SK-N-DZ (cell line): Measurements from ENCODE around the gene CSMD2. TPM values are rescaled to one million over a fixed set of nuclear protein-coding genes. Genes with fewer than 3 reads are reported as not detected.
"Not testable (repeated sequence)": the region's sequence is repeated elsewhere in the genome, so short reads cannot be mapped to it uniquely, and the experiment has no call there.

Experiments used
- DNase-seq: peaks from one replicate; pipeline ENCODE4 v3.0.0-alpha.2; 2015; ENCODE audit warnings: low spot score
- polyA plus RNA-seq, 2 experiments: library from polyadenylated mRNA; depleted of rRNA; stranded (reverse); fragments of >200 nt; gene quantifications; 2 replicates each; pipeline ENCODE4 v1.2.3, GENCODE V29; 2014

The CSMD2 gene
- polyA plus RNA-seq (2014; cell fraction: cytosol; rRNA removed) = 0.17 and 1.2 TPM in 2 replicates
- polyA plus RNA-seq (2014; cell fraction: nucleus; rRNA removed) = not detected in 2 replicates

DNA sequence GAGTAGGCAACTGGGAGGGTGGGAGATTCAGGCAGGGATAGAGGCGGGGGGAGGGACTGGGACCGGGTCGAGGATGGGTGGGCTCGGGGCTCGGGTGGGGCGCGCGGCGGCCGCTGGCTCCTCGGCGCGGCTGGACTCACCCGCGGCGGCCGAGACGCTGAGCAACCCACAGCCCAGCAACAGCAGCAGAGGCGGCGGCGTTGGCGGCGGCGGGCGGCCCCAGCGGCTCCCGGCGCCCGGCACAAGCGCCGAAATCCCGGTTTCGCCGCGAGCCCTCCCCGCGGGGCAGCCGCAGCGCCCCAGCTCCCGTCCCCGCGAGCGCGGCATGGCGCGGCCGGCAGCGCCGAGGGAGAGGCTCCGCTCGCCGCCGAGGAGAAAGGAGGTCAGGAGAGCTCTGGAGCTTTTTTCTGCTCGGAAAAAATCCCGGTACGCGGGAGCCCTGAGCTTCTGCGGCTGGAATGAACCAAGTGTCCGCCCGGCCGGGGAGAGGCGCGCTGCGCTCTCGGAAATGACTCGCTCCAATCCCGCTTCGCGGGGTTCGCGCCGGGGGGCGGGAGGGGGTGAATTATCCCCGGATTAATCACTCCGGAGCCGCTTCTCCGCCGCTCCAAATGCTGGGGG is at the start of gene CSMD2:
CSMD2 (minus strand) TSS at position 460 of the 621 bp plus-strand sequence; CDS start at position 327, 133 bp downstream.
- no peak for DNase-seq

DNA sequence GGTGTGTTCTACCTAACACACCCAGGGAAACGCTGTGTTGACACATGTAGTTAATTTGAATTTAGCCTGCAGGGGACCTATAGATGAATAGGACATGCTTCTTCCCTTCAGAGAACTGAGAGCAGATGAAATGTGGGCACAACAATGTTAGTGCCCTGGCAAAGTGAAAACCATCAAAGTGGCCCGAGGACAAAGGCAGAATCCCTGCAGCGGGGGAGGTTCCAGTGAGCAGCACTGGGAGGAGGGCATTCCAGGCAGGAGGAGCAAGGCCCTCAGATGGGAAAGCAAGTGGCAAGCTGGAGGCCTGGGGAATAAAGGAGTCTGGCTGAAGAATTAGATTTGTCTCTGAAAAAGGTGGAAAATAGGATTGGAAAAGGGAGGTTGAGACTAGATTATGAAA is 48.9 kb upstream of the CSMD2 start:
- DNase-seq = no peak

DNA sequence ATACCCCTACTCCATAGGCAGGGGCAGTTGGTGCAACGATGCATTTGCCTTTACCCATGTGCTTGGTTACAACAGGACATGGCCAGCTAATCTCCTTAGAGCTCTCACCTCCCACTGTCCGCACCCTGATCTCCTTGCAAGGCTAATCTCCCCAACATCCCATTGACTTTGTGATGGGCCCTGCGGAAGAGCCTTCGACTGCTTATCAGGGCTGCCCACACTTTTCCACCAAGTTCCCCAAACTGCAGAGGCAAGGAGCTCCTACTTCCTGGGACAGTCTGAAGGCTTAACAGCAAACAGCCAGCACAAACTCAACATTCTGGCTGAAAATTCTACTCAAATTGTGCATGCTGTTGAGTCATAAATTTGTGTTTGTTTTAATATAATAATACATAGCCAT is 47.6 kb upstream of the CSMD2 start:
- no peak for DNase-seq

DNA sequence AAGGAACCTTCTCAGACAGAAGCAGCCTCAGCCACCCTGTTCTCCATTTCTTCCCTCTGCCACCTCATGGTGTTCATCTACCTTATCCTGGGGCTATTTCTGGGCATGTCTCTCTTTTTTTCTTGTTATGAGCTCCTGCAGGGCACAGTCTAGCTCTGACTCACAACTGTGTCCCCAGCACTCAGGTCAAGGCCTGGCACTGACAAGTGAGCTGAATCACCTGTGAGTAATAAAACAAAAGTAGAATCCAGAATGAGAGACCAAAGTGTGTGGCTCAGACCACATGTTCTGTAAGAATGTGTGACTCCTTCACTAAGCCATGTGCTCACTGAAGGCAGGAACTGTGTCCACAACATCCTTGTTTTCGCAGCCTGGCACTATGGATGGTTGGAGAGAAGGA is 34.9 kb upstream of the CSMD2 start:
- DNase-seq = no peak

DNA sequence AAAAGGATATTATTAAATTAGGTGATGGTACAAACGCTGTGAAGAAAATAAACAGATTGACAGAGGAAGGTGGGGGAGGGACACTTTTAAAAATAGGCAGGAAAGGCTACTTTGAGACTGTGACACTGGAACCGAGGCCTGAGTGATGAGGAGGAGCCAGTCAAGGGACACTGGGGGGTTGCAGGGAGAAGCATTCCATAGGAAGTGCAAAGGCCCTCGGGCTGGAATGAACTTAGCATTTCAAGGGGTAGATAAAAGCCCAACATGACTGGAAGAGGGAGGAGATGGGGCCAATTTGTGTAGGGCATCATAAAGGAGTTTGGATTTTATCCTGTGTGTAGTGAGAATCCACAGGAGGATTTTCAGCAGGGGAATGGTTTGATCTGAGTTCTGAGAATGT is 27.6 kb upstream of the CSMD2 start:
- DNase-seq = no peak

DNA sequence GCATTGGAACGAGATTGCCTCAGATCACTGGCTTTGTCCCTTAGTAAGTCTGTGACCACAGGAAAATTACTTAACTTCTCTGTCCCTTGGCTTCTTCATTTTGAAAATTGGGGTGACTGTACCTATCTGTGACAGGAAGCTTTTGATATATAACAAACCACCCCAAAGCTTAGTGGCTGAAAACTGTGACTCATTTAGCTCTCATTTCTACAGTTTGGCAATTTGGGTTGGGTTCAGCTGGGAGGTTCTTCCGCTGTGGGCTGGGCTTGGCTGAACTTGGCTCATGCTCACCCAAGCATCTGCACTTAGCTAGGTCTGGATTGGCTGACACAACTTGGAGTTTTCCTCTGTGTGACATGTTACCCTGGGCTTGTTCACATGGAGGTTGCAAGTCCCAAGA is 25.7 kb upstream of the CSMD2 start:
- no peak for DNase-seq

DNA sequence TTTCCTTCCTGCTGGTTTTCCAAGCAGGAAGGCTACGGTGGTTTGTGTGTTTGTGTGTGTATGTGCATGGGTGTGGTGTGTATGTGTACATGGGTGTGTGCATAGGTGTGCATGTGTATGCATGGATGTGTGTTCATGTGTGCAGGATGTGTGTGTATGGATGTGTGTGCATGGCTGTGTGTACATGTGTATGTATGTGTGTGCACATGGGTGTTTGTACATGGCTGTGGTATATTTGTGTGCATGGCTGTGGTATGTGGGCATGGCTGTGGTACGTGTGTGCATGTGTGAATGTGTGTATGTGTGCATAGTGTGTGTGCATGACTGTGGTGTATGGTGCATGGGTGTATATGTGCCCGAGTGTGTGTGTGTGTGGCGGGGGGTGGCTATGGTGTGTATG is 24.0 kb upstream of the CSMD2 start:
- DNase-seq = no peak

DNA sequence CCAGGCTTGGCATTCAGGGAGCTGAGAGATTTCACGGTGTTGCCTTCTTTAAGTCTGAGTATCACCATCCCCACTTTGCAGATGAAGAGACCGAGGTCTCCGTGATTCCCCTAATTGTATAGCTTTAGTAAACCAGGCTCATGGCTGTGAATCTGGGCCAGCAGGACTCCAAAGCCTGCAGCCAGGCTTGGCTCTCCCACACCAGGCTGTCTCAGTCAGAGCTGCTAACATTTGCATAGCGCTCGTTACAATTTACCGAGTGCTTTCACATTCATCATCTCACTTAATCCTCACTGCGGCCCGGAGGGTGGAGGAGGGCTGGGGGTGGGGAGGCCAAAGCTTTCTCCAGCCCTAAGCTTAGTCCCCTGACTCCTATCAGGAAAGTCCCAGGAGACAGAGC is 23.4 kb upstream of the CSMD2 start:
- no peak for DNase-seq

DNA sequence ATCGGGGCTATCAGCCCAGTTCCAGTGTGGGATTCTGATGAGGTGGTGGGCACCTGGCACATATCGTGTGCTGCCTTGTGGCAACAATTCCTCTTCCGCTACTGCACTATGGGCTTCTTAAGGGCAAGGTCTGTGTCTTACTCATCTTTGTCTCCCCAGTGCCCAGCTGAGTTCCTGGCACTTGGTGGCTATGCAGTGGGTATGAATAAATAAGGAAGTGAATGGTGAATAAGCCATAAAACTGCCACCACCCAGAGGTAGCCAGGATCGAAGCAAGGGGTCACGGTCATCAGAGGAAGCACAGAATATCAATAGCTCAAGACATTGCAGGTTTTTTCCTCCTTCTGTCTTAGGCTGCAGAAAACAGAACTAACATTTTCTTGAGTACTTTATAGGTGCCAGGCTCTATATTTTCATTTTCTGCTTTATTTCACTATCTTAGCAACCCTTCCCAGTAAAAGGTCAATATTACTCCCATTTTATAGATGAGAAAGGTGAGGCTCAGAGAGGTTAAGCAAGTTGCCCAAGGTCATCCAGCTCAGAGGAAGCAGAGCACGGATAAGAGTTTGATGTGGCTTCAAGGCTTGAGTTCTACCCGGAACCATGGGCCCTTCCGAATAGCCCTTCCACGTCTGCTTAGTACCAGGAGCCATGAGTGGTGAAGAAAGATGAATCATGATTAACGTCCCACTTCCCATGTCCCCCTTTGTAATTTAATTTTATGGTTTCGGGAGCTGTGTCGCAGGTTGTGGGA is 21.9 kb upstream of the CSMD2 start:
- DNase-seq = no peak

DNA sequence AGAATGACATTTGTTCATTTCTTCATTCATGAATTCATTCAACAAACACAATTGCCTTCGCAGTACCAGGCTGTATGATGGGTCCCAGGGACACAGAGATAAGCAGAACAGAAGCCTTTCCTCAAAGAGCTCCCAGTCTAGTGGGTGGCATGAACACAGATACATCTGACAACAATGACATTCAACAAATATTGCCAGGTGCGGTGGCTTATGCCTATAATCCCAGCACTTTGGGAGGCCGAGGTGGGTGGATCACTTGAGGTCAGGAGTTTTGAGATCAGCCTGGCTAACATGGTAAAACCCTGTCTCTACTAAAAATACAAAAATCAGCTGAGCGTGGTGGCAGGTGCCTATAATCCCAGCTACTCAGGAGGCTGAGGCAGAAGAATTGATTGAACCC is 18.4 kb upstream of the CSMD2 start:
- DNase-seq = not testable (repeated sequence)

DNA sequence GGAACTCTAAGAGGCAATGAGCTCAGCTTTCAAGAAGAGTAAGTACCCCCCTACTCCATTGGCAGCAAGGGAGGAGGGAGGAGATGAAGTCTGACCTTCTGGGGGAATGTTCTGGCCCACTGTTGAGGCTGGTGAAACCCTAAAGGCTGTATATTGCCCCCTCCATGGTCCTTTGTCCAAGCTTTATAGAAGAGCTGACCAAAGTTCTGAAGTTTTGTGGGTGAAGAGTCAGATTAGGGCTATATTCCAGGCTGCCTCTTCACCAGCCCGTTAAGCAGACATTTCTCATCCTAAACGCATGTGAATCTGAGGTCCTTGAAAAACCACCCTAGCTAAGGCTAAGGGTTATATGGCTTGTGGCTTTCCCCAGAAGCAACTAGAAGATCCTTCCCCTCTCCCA is 13.0 kb upstream of the CSMD2 start:
- no peak for DNase-seq

DNA sequence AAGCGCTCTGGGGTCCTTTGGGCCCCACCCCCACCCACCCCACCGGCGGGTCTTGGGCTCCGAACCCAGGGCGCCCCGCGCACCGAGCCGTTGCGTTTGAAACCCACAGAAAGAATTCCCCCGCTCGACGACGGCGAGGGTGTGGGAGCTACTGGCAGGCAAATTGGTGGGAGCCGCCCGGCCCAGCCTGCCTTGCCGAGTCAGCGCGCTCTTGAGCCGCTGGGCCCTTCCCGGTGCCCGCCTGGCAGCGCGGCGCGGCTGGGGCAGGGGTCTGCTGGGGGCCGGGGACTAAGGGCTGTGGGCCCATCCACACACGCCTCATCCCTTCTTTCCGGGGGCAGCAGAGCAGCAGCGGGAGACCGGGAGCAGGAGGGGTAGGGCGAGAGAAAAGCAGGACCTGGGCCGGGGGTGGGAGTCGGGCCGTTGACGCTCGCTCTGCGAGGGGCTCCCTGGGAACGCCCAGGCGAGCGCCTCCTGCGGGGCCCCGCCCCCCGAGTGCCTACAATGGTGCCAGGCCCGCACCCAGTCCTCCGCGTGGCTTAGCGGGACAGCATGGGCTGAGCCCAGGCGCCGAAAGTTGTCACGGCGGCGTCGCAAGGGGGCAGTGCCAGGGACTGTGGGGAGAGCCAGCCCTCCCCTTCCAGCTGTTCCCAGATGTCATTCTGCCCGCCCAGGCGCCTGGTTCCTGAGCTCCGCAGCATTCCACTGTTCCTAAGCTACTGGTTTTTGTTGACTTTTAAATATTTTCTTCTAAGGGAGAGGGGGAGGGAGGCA is 12.0 kb upstream of the CSMD2 start, which contains the start of gene C1orf94:
C1orf94 (plus strand) TSS at position 78 of the 774 bp plus-strand sequence. CDS start 883 bp downstream, outside the sequence.
- no peak for DNase-seq

DNA sequence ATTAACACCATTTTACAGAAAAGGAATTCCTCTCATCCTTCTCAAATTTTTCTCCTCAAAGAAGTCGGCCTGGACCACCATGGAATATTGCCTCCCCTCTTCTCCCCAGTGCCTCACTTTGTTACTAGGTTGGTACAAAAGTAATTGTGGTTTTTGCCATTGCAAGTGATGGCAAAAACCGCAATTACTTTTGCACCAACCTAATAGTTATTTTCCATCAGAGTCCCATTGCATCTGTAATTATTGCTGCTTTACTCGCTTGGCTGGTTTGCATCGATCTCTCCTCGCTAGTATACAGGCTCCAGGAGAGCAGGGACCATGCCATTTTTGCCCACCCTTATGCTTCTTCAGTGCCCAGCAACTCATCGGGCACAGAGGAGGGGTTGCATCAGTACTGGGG is 10.7 kb upstream of the CSMD2 start:
- no peak for DNase-seq

DNA sequence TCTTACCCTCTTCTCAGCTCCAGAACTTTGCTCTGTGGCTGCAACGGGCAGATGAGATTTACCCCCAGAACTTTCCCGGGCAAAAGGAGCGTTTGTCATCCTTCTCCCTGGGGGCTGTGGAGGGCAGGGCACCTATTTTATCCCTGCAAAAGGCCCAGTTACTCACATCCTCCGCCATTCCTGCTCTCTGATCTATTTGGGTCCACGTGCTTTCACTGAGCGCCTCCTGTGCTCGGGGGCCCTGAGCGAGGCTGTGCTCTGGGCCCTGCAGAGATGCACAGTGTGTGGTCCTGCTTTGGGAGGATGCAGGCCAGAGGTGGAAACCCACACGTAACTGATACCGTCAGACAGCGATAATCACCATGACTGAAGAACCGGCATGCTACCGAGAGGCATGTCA is 2.4 kb upstream of the CSMD2 start:
- no peak for DNase-seq

DNA sequence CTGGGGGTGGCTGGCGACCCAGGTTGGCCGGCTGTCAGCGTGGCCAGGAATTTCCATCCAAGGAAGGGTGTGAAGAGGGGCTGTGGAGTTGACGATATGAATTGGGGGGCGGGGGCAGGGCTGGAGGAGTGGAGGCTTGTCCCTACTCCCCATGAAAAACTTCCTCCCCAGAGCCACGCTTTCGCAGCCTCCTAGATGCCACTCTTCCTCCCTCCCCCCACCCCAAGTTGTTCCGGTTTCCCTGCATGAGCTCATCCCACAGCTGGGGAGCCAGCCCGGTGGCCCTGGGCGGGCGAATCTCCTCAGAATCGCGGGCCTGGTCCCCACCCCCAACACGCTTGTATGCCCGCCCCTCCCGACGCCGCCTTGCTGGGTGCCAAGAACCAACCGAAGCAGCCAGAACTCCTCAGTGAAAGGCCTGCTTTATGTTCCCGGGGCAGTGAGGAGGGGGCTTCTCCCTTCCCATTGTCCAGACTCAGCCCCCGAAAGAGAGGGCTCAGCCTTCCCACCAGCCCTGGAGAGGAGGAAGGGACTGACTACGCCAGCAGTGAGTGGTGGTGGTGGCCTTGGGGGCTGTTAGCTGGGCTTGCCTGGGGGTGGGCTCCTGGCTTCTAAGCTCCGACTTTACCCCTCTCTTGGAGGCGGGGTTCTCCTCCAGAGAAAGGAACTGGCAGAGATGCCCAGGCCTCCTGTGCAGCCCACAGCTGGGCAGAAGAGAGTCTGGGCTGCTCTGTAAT is 1.8 kb upstream of the CSMD2 start:
- no peak for DNase-seq

DNA sequence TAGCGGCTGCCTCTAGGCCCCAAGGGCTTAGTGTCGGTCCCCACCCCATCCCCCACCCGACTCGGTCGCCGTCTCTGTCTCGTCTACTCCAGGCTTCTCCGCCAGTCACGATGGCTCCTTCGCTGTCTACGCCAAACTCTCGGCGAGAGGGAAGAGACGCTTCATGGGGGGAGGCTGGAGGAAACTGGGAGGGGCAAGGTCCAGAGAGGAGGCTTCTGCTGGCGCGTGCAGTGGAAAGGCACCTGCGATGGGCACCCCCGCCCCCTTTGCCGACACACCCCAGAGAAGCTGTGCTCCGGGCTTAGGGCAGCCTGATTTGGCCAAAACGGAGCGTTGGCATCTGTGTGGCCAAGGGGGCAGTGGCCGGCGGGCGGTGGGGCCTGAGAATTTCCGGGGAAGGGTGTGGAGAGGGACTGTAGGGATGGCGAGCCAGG is 1.2 kb upstream of the CSMD2 start:
- no peak for DNase-seq

DNA sequence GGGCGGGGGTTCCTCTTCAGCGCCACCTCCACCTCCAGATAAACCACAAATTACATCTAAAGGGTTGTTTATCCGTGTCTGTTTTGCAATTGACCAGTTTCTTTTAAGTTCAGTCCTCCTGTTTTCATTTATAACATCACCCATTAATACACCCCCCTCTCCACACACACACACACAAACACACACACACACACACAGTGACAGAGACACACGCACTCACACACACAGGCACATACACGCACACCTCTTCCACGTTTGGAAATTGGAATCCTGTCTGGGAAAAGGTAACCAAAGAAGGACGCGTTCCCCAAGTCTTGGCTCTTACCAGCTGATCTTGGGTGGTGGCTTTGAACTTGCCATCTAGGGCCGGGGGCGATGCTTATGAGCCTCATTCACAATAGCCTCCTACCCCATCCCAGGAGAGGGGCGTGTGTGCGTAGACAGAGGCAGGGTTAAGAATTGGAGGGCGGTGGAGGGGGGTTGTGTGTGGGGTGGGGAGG is 442 bp upstream of the CSMD2 start:
- no peak for DNase-seq

DNA sequence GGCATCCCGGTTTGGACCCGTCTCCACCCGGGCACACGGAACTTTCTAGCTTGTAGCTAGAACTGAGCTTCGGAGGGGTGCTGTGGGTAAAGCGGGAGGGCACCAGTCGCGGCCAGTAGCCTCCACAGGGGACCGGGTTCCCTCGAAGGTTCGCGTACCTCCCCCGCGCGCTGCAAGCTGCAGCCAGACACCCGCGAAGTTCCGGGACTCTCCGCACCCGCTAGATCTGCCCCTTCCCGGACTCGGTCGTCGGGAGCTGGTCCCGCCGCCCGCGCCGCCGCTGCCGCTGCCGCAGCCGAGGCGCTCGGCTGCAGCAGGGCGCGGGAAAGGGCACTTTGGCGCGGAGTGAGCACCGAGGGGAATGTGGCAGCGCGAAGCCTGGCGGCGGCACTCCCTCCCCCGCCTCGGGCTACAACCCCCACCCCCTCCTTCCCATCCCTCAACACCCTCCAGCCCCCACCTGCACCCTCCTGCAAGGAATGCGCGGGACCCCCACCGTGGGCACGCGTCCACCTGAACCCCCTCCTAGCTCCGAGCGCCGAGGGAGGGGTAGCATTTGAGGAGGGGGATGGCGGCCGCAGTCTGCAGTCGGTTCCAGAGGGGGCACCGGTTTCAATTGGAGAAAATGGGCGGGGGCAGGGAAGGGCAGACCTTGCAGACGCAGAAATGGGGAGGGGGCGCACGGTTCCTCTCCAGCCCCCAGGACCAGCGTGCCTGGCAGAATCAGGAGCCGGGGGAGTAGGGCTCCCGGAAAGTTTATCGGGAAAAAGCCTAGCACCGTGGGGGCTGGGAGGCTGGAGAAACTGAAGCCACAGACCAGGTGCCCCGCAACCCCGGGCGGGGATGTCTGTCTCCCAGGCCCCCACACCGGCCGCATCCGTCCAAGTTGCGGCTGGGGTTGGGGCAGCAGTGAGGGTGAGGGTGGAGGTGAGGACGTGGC is 968 bp downstream of the CSMD2 start:
- no peak for DNase-seq

DNA sequence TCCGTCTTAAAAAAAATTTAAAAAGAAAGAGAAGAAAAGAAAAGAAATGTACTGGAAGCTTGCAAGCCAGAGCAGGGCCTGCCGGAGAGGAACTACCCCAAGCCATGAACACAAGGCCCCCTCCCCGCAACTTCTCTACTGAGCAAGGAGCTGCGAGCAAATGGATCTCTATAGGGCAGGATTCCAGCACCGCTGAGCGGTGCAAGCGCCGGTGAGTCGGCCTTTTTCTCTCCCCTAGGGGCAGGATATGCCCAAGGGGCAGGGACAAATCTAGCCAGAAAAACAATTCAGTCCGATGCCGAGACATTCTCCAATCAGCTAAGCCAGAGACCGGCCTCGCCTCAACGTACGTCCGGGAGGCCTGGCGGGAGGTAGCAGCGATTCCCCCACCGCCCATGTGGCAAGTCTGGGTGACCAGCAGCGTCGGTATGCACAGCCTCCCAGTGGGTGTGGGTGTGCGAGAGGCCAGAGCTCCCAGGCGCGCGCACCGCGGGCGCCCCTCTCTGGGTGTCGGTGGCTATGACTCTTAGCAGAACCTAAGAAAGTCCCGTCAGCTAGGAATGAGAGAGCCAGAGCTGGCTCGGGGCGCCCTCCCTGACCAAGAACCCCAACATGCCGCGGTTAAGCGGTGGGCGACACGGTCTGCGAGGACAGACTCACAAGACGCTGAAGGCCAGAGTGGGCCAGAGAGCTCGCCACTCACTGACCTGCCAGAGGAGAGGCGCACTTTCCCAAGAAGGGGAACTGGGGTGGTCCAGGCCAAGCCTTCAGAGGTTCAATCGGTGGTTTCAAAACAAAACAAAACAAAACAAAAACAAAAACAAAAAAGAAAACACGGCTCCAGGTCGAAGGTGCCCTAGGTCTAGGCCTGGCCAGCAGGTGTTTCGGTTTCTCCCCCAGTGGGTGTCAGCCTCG is 1.9 kb downstream of the CSMD2 start:
- no peak for DNase-seq
